Osteocyte (in vitro differentiated cells): ENCODE results near the gene CDH18. TPM values are rescaled to one million over a fixed set of nuclear protein-coding genes. Genes with fewer than 3 reads are reported as not detected.

ENCODE experiments used
- DNase-seq: peaks from one replicate; pipeline ENCODE4 v3.0.0; 2021; ENCODE audit warnings: mixed read lengths; ENCODE audit not compliant: unreplicated experiment; ENCODE audit errors: extremely low spot score
- H3K27ac Mint-ChIP-seq: one replicate; pipeline ENCODE4 v1.8.0; 2021; ENCODE audit warnings: mild to moderate bottlenecking, mixed read lengths; ENCODE audit not compliant: unreplicated experiment
- H3K27me3 Mint-ChIP-seq: one replicate; pipeline ENCODE4 v1.8.0; 2021; ENCODE audit warnings: mixed read lengths; ENCODE audit not compliant: unreplicated experiment
- H3K36me3 Mint-ChIP-seq: one replicate; pipeline ENCODE4 v1.8.0; 2021; ENCODE audit warnings: mixed read lengths; ENCODE audit not compliant: unreplicated experiment
- H3K4me1 Mint-ChIP-seq: one replicate; pipeline ENCODE4 v1.8.0; 2021; ENCODE audit warnings: mixed read lengths; ENCODE audit not compliant: unreplicated experiment
- H3K4me3 Mint-ChIP-seq: one replicate; pipeline ENCODE4 v1.8.0; 2021; ENCODE audit warnings: mild to moderate bottlenecking, moderate library complexity, mixed read lengths; ENCODE audit not compliant: unreplicated experiment
- H3K9me3 Mint-ChIP-seq: one replicate; pipeline ENCODE4 v1.8.0; 2021; ENCODE audit warnings: mixed read lengths; ENCODE audit not compliant: unreplicated experiment
- total RNA-seq: library from RNA; stranded (reverse); gene quantifications from 2 replicates; pipeline ENCODE4 v1.2.1, GENCODE V29; 2021
- TF ChIP-seq, protein P1 (sequence below): fragments of 200-600 bp; sonication (generic); IDR thresholded peaks from 2 replicates; pipeline ENCODE4 v1.5.0; 2021; ENCODE audit warnings: antibody characterized with exemption, mild to moderate bottlenecking, moderate library complexity

CDH18 gene
- total RNA-seq, 1 donor from 2014 or later, result not detected

GRCh38 chr5:19565466-19565865 lies 422.5 kb downstream of the CDH18 start:
- Mint-ChIP-seq H3K4me1 (no peaks in the 10 kb centered on the region), H3K36me3 (no peaks in the 10 kb centered on the region), H3K4me3 (no peak overlapping the region), H3K27me3 (no peaks in the 10 kb centered on the region), H3K27ac (no peak overlapping the region), H3K9me3 (peaks cover 7% of the 10 kb centered on the region)
- TF ChIP-seq, protein P1, sequence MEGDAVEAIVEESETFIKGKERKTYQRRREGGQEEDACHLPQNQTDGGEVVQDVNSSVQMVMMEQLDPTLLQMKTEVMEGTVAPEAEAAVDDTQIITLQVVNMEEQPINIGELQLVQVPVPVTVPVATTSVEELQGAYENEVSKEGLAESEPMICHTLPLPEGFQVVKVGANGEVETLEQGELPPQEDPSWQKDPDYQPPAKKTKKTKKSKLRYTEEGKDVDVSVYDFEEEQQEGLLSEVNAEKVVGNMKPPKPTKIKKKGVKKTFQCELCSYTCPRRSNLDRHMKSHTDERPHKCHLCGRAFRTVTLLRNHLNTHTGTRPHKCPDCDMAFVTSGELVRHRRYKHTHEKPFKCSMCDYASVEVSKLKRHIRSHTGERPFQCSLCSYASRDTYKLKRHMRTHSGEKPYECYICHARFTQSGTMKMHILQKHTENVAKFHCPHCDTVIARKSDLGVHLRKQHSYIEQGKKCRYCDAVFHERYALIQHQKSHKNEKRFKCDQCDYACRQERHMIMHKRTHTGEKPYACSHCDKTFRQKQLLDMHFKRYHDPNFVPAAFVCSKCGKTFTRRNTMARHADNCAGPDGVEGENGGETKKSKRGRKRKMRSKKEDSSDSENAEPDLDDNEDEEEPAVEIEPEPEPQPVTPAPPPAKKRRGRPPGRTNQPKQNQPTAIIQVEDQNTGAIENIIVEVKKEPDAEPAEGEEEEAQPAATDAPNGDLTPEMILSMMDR, result no peak
- no peak for DNase-seq

DNA sequence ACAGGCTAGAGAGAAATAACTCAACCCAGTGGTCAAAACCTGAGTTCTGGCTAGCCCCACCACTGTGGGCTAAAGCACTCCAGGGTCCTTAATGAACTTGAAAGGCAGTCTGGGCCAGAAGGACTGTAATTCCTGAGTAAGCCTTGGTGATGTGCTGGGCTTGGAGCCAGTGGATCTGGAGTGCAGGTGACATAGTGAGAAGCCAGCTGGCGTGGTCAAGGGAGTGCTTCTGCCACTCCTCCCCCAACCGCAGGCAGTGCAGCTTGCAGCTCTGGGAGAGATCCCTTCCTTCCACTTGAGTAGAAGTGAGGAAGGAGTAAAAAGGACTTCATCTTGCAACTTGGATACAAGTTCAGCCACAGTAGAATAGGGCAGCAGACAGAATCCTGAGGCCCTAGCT lies 424.0 kb downstream of the CDH18 start:
- Mint-ChIP-seq H3K4me1 (no peaks in the 10 kb centered on the region), H3K36me3 (no peaks in the 10 kb centered on the region), H3K9me3 (peaks cover 10% of the 10 kb centered on the region), H3K27me3 (no peaks in the 10 kb centered on the region), H3K27ac (no peak overlapping the region), H3K4me3 (no peak overlapping the region)
- TF ChIP-seq, protein P1, result no peak
- no peak for DNase-seq

GRCh38 chr5:19555876-19556275 lies 432.1 kb downstream of the CDH18 start:
- DNase-seq, result no peak
- Mint-ChIP-seq H3K9me3 (peaks cover 13% of the 10 kb centered on the region), H3K4me1 (no peaks in the 10 kb centered on the region), H3K27ac (no peak overlapping the region), H3K4me3 (no peak overlapping the region), H3K36me3 (no peaks in the 10 kb centered on the region), H3K27me3 (no peaks in the 10 kb centered on the region)
- TF ChIP-seq, protein P1, result no peak

- no peak overlapping the region for H3K27ac Mint-ChIP-seq
These were observed 432.6 kb downstream of the CDH18 start for GRCh38 chr5:19555436-19555835.

DNA sequence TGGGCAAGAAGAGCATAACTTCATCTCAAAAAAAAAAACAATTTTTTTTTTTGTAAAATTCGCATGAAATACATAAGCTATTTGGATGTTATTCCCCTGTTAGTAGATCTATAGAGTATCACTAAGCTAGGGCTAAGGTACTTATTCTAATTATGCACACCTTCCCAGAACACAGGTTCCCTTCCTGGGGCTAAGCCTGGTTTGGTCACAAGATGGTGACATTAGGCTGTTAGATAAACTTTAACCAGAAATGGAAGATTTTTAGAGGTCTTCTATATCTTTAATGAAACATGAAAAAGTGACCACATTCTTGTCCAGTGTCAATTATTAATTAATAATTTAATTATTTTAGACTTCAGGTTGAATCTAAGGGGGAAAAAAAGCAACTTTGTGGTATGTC lies 433.5 kb downstream of the CDH18 start:
- no peak overlapping the region for H3K4me3 Mint-ChIP-seq
- peaks cover 10% of the 10 kb centered on the region for H3K9me3 Mint-ChIP-seq
- H3K27me3 Mint-ChIP-seq, result no peaks in the 10 kb centered on the region
- no peak for DNase-seq
- TF ChIP-seq, protein P1, result no peak
- no peaks in the 10 kb centered on the region for H3K36me3 Mint-ChIP-seq
- H3K27ac Mint-ChIP-seq, result no peak overlapping the region
- no peaks in the 10 kb centered on the region for H3K4me1 Mint-ChIP-seq

More at GRCh38 chr5:19555436-19555835, 432.6 kb downstream of the CDH18 start:
- TF ChIP-seq, protein P1, result no peak
- no peak for DNase-seq
- Mint-ChIP-seq H3K27me3 (no peaks in the 10 kb centered on the region), H3K9me3 (peaks cover 12% of the 10 kb centered on the region), H3K4me3 (no peak overlapping the region), H3K4me1 (no peaks in the 10 kb centered on the region), H3K36me3 (no peaks in the 10 kb centered on the region)
